Loucy (cell line): Measurements from ENCODE around the gene KRT37.

ENCODE experiments used
- H2AFZ ChIP-seq: fragments of 200-600 bp; sonication (generic); 2 replicates; pipeline ENCODE4 v1.6.0; 2016; ENCODE audit warnings: antibody characterized with exemption, mild to moderate bottlenecking, low read length, moderate library complexity
- H3F3A ChIP-seq: fragments of 200-600 bp; 2 replicates; pipeline ENCODE4 v1.6.0; 2016; ENCODE audit warnings: antibody characterized with exemption, low read depth, mild to moderate bottlenecking
- H3K27me3 ChIP-seq: fragments of 200-600 bp; sonication (generic); 2 replicates; pipeline ENCODE4 v1.6.1; 2014; ENCODE audit warnings: low read length, mild to moderate bottlenecking; ENCODE audit not compliant: insufficient read depth, poor library complexity, severe bottlenecking
- H3K36me3 ChIP-seq: fragments of 200-600 bp; sonication (generic); 2 replicates; pipeline ENCODE4 v1.6.1; 2016; ENCODE audit warnings: low read length; ENCODE audit not compliant: insufficient read depth
- H3K4me1 ChIP-seq: fragments of 200-600 bp; sonication (generic); 2 replicates; pipeline ENCODE4 v1.5.1; 2014; ENCODE audit warnings: low read length, mild to moderate bottlenecking; ENCODE audit not compliant: insufficient read depth, poor library complexity, severe bottlenecking
- H3K4me2 ChIP-seq: fragments of 200-600 bp; sonication (generic); 2 replicates; pipeline ENCODE4 v1.6.0; 2014; ENCODE audit warnings: antibody characterized with exemption, low read length, low read depth, mild to moderate bottlenecking; ENCODE audit not compliant: poor library complexity, severe bottlenecking
- H3K4me3 ChIP-seq: fragments of 200-600 bp; sonication (generic); 2 replicates; pipeline ENCODE4 v1.5.1; 2014; ENCODE audit warnings: low read length, mild to moderate bottlenecking, mixed read lengths; ENCODE audit not compliant: poor library complexity, severe bottlenecking
- H3K79me2 ChIP-seq: fragments of 200-600 bp; sonication (generic); 2 replicates; pipeline ENCODE4 v1.6.1; 2014; ENCODE audit warnings: low read length; ENCODE audit not compliant: insufficient read depth
- H3K9ac ChIP-seq: fragments of 200-600 bp; sonication (generic); 2 replicates; pipeline ENCODE4 v1.6.0; 2014; ENCODE audit warnings: mild to moderate bottlenecking, low read depth, low read length, moderate library complexity; ENCODE audit not compliant: poor library complexity, severe bottlenecking
- H3K9me2 ChIP-seq: fragments of 200-600 bp; sonication (generic); replicated peaks from 2 replicates; pipeline ENCODE4 v1.6.1; 2016; ENCODE audit warnings: low read depth, low read length, mixed read lengths
- H3K9me3 ChIP-seq: fragments of 200-600 bp; sonication (generic); 2 replicates; pipeline ENCODE4 v1.6.1; 2014; ENCODE audit warnings: mild to moderate bottlenecking, antibody characterized with exemption, low read length, low read depth; ENCODE audit not compliant: insufficient read depth
- H4K20me1 ChIP-seq: fragments of 200-600 bp; sonication (generic); 2 replicates; pipeline ENCODE4 v1.6.0; 2014; ENCODE audit warnings: antibody characterized with exemption, low read length, mild to moderate bottlenecking; ENCODE audit not compliant: insufficient read depth, poor library complexity, severe bottlenecking
- EZH2phosphoT487 ChIP-seq: fragments of 200-600 bp; IDR thresholded peaks from 2 replicates; pipeline ENCODE4 v1.6.1; 2018; ENCODE audit warnings: antibody characterized with exemption, mild to moderate bottlenecking, moderate library complexity, borderline replicate concordance
- TF ChIP-seq, protein P1 (sequence below): fragments of 200-600 bp; sonication (generic); conservative IDR thresholded peaks from 2 replicates; pipeline ENCODE4 v1.5.1; 2014; ENCODE audit warnings: mild to moderate bottlenecking, antibody characterized with exemption, low read length

Gene KRT37

GRCh38 chr17:41439375-41439774 lies 15.0 kb upstream of the KRT37 start:
- no peaks in the 10 kb centered on the region for H3F3A ChIP-seq
- H3K27me3 ChIP-seq = peaks cover 7% of the 10 kb centered on the region
- no peak overlapping the region for H2AFZ ChIP-seq
- H3K79me2 ChIP-seq = no peaks in the 10 kb centered on the region
- no peaks in the 10 kb centered on the region for H3K9me2 ChIP-seq
- TF ChIP-seq, protein P1, sequence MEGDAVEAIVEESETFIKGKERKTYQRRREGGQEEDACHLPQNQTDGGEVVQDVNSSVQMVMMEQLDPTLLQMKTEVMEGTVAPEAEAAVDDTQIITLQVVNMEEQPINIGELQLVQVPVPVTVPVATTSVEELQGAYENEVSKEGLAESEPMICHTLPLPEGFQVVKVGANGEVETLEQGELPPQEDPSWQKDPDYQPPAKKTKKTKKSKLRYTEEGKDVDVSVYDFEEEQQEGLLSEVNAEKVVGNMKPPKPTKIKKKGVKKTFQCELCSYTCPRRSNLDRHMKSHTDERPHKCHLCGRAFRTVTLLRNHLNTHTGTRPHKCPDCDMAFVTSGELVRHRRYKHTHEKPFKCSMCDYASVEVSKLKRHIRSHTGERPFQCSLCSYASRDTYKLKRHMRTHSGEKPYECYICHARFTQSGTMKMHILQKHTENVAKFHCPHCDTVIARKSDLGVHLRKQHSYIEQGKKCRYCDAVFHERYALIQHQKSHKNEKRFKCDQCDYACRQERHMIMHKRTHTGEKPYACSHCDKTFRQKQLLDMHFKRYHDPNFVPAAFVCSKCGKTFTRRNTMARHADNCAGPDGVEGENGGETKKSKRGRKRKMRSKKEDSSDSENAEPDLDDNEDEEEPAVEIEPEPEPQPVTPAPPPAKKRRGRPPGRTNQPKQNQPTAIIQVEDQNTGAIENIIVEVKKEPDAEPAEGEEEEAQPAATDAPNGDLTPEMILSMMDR = no peak
- TF ChIP-seq EZH2phosphoT487 = no peak
- no peaks in the 10 kb centered on the region for H3K9me3 ChIP-seq
- no peaks in the 10 kb centered on the region for H3K4me1 ChIP-seq
- H3K36me3 ChIP-seq = no peaks in the 10 kb centered on the region
- no peak overlapping the region for H3K4me3 ChIP-seq
- no peak overlapping the region for H3K4me2 ChIP-seq
- no peak overlapping the region for H3K9ac ChIP-seq
- no peaks in the 10 kb centered on the region for H4K20me1 ChIP-seq

- no peaks in the 10 kb centered on the region for H3K27me3 ChIP-seq
- no peaks in the 10 kb centered on the region for H3K79me2 ChIP-seq
- H3K4me1 ChIP-seq = no peaks in the 10 kb centered on the region
- TF ChIP-seq, protein P1 = no peak
- no peak for TF ChIP-seq EZH2phosphoT487
- no peak overlapping the region for H3K9ac ChIP-seq
- H2AFZ ChIP-seq = no peak overlapping the region
- no peak overlapping the region for H3K4me2 ChIP-seq
- H3K9me3 ChIP-seq = no peaks in the 10 kb centered on the region
- H3K4me3 ChIP-seq = no peak overlapping the region
- no peaks in the 10 kb centered on the region for H4K20me1 ChIP-seq
- H3F3A ChIP-seq = no peaks in the 10 kb centered on the region
- no peaks in the 10 kb centered on the region for H3K36me3 ChIP-seq
- no peaks in the 10 kb centered on the region for H3K9me2 ChIP-seq
Observed at GRCh38 chr17:41437769-41438168, 13.4 kb upstream of the KRT37 start.

DNA sequence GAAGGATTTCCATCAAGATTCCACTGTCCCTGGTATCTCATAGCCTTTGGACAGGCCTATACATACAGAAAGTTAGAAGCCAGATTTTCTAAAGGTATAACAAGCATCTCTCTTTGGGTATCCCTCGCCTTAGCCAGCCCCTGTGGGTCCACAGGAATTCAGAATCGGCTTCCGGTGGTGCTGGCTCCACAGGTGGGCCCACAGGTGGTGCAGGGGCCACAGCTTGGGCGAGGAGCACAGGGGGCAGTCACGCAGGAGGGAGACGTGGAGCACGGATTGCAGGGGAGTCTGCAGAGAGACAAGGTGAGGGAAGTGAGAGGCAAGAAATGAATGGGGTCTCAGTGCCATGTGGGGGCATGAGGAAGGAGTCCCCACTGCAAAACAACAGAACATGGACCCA lies 12.9 kb upstream of the KRT37 start:
- Histone ChIP-seq H3K36me3 (no peaks in the 10 kb centered on the region), H3K9ac (no peak overlapping the region), H2AFZ (no peak overlapping the region), H3K4me2 (no peak overlapping the region), H3K9me3 (no peaks in the 10 kb centered on the region), H3K4me1 (no peaks in the 10 kb centered on the region), H4K20me1 (no peaks in the 10 kb centered on the region), H3K79me2 (no peaks in the 10 kb centered on the region), H3K27me3 (no peaks in the 10 kb centered on the region), H3K4me3 (no peak overlapping the region), H3K9me2 (no peaks in the 10 kb centered on the region), H3F3A (no peaks in the 10 kb centered on the region)
- TF ChIP-seq EZH2phosphoT487 = no peak
- TF ChIP-seq, protein P1 = no peak
